Fibroblast of lung (primary cell): Measurements from ENCODE around the gene PPP1R15B. TPM values are rescaled to one million over a fixed set of nuclear protein-coding genes. Genes with fewer than 3 reads are reported as not detected.

ENCODE experiments used
- DNase-seq, 2 donors: peaks; one replicate each; pipeline versions ENCODE4 v3.0.0 to v3.0.0-alpha.2; 2010; ENCODE audit warnings: low read depth in 2 of 2
- H2AFZ ChIP-seq: 2 replicates; pipeline ENCODE4 v1.5.1; 2012; ENCODE audit warnings: low read length, control low read depth, inconsistent platforms
- H3K27ac ChIP-seq: 2 replicates; pipeline ENCODE4 v1.5.1; 2011; ENCODE audit warnings: low read length, control low read depth; ENCODE audit not compliant: insufficient read depth
- H3K27me3 ChIP-seq: 2 replicates; pipeline ENCODE4 v1.5.1; 2011; ENCODE audit warnings: mild to moderate bottlenecking, low read length; ENCODE audit not compliant: control insufficient read depth, insufficient read depth
- H3K36me3 ChIP-seq: 2 replicates; pipeline ENCODE4 v1.5.1; 2011; ENCODE audit warnings: low read length; ENCODE audit not compliant: control insufficient read depth, insufficient read depth
- H3K4me1 ChIP-seq: 2 replicates; pipeline ENCODE4 v1.5.1; 2011; ENCODE audit warnings: low read length; ENCODE audit not compliant: control insufficient read depth, insufficient read depth; ENCODE audit errors: extremely low read depth
- H3K4me2 ChIP-seq: 2 replicates; pipeline ENCODE4 v1.5.1; 2011; ENCODE audit warnings: low read length, control low read depth; ENCODE audit not compliant: insufficient read depth; ENCODE audit errors: extremely low read depth
- H3K4me3 ChIP-seq, 4 experiments: fragments of 200-600 bp in 1 of 4; sonication (generic) in 1 of 4; replicated peaks in 1 of 4; 2 replicates each; pipeline ENCODE4 v1.5.1; 2011 to 2016; ENCODE audit warnings: low read length in 4 of 4, low read depth in 3 of 4, mild to moderate bottlenecking in 3 of 4, control low read depth in 2 of 4, inconsistent platforms in 1 of 4, mixed read lengths in 1 of 4; ENCODE audit not compliant: insufficient read depth in 1 of 4; ENCODE audit errors: control extremely low read depth in 1 of 4
- H3K79me2 ChIP-seq: 2 replicates; pipeline ENCODE4 v1.5.1; 2012; ENCODE audit warnings: mild to moderate bottlenecking, low read length, inconsistent platforms; ENCODE audit not compliant: control insufficient read depth, insufficient read depth
- H3K9ac ChIP-seq: 2 replicates; pipeline ENCODE4 v1.5.1; 2011; ENCODE audit warnings: mild to moderate bottlenecking, low read length, control low read depth; ENCODE audit not compliant: insufficient read depth
- H3K9me3 ChIP-seq: 2 replicates; pipeline ENCODE4 v1.5.1; 2012; ENCODE audit warnings: low read depth, low read length; ENCODE audit not compliant: control insufficient read depth, insufficient read depth
- H4K20me1 ChIP-seq: 2 replicates; pipeline ENCODE4 v1.5.1; 2011; ENCODE audit warnings: low read length; ENCODE audit not compliant: control insufficient read depth, insufficient read depth; ENCODE audit errors: extremely low read depth
- CTCF ChIP-seq, 2 donors: IDR thresholded peaks in 1 of 2; conservative IDR thresholded peaks in 1 of 2; 1 replicate in 1 of 2; 2 replicates in 1 of 2; pipeline ENCODE4 v1.5.1; 2011 to 2012; ENCODE audit warnings: low read length in 2 of 2, control low read depth in 1 of 2, inconsistent platforms in 1 of 2, low read depth in 1 of 2, mild to moderate bottlenecking in 1 of 2
- EZH2 ChIP-seq: IDR thresholded peaks from 2 replicates; pipeline ENCODE4 v1.5.1; 2012; ENCODE audit warnings: low read length, control low read depth, mild to moderate bottlenecking; ENCODE audit errors: missing control alignments
- polyA plus RNA-seq, 2 donors: library from polyadenylated mRNA; depleted of rRNA in 1 of 2; stranded (reverse) in 1 of 2; unstranded in 1 of 2; fragments of >200 nt; gene quantifications; 2 replicates each; pipeline ENCODE4 v1.2.1, GENCODE V29; 2011 to 2012; ENCODE audit warnings: missing spikeins in 1 of 2
- total RNA-seq: library from RNA; depleted of rRNA; stranded (reverse); fragments of >200 nt; gene quantifications from 2 replicates; pipeline ENCODE4 v1.2.1, GENCODE V29; 2014

PPP1R15B gene
- total and polyA plus RNA-seq, 2 donors (not counting 1 experiment from before 2014, with no cell fraction given), result 22.4 to 27.7 TPM

- Histone ChIP-seq H3K79me2 (no peaks in the 10 kb centered on the region), H3K9ac (no peak overlapping the region), H3K27ac (no peak overlapping the region), H3K4me1 (no peaks in the 10 kb centered on the region), H3K27me3 (no peaks in the 10 kb centered on the region), H3K4me2 (no peak overlapping the region), H4K20me1 (no peaks in the 10 kb centered on the region), H2AFZ (no peak overlapping the region), H3K4me3 (no peak overlapping the region), H3K36me3 (no peaks in the 10 kb centered on the region), H3K9me3 (no peaks in the 10 kb centered on the region)
- TF ChIP-seq CTCF (conservative IDR thresholded peaks at IDR 0.05 in 1 of 2, IDR thresholded peaks at IDR 0.05 in 1 of 2; ENCODE audit: low read depth in 1 of 2, low read length in 2 of 2) (no peak), EZH2 (no peak)
- DNase-seq, result no peak
These were observed 35.6 kb upstream of the PPP1R15B start for GRCh38 chr1:204447190-204447589.

- Histone ChIP-seq H3K4me2 (no peak overlapping the region), H3K27me3 (no peaks in the 10 kb centered on the region), H3K4me3 (no peak overlapping the region), H3K9ac (no peak overlapping the region), H4K20me1 (no peaks in the 10 kb centered on the region), H3K36me3 (no peaks in the 10 kb centered on the region), H3K79me2 (no peaks in the 10 kb centered on the region), H3K4me1 (no peaks in the 10 kb centered on the region), H2AFZ (no peak overlapping the region), H3K9me3 (no peaks in the 10 kb centered on the region), H3K27ac (no peak overlapping the region)
- peak; percentile 45 to 67 for DNase-seq
- peak; percentile 68 to 79 for TF ChIP-seq CTCF (conservative IDR thresholded peaks at IDR 0.05 in 1 of 2, IDR thresholded peaks at IDR 0.05 in 1 of 2; ENCODE audit: low read depth in 1 of 2, low read length in 2 of 2)
- TF ChIP-seq EZH2, result no peak
These were observed 34.9 kb upstream of the PPP1R15B start for GRCh38 chr1:204446413-204447111.

- no peaks in the 10 kb centered on the region for H3K79me2 ChIP-seq
- H3K27me3 ChIP-seq, result no peaks in the 10 kb centered on the region
- H3K4me3 ChIP-seq, result no peak overlapping the region
- H4K20me1 ChIP-seq, result no peaks in the 10 kb centered on the region
- H3K36me3 ChIP-seq, result no peaks in the 10 kb centered on the region
- no peak overlapping the region for H3K9ac ChIP-seq
- H3K4me2 ChIP-seq, result no peak overlapping the region
- no peaks in the 10 kb centered on the region for H3K9me3 ChIP-seq
- no peak overlapping the region for H2AFZ ChIP-seq
- H3K27ac ChIP-seq, result no peak overlapping the region
- TF ChIP-seq EZH2 (no peak), CTCF (conservative IDR thresholded peaks at IDR 0.05 in 1 of 2, IDR thresholded peaks at IDR 0.05 in 1 of 2; ENCODE audit: low read depth in 1 of 2, low read length in 2 of 2) (peak; percentile 40 to 56)
- DNase-seq, result peak in 1 of 2 donors; percentile 19
- no peaks in the 10 kb centered on the region for H3K4me1 ChIP-seq
These were observed 34.3 kb upstream of the PPP1R15B start for GRCh38 chr1:204445860-204446412.
